Inflammatory macrophage treated with lipopolysaccharide for 4 hours (primary cell): ENCODE measurements around the gene CHMP1A.
A peak's percentile ranks its signal among the peaks of the same experiment; 100 is the strongest.
"Not testable (repeated sequence)": the region's sequence is repeated elsewhere in the genome, so short reads cannot be mapped to it uniquely, and the experiment has no call there.

Experiments
- DNase-seq: peaks from one replicate; pipeline ENCODE4 v3.0.0-alpha.2; 2020

Gene CHMP1A

GRCh38 chr16:89657442-89658220 lies at the start of gene CHMP1A, which contains the start of gene SPATA33:
Gene CHMP1A (minus strand): TSS chr16:89657708. CDS start chr16:89657588, 120 bp downstream.
Gene SPATA33 (plus strand): TSS chr16:89657836. CDS start chr16:89657912, 76 bp downstream.
- DNase-seq = peak; percentile 89

- DNase-seq = no peak
These were observed 49.2 kb upstream of the CHMP1A start for GRCh38 chr16:89706518-89707260.

- DNase-seq = no peak
These were observed 47.5 kb upstream of the CHMP1A start for GRCh38 chr16:89705006-89705405.

GRCh38 chr16:89704281-89704680 lies 46.8 kb upstream of the CHMP1A start:
- no peak for DNase-seq

GRCh38 chr16:89701425-89702406 lies 44.2 kb upstream of the CHMP1A start, which contains the start of gene SPATA2L:
Gene SPATA2L (minus strand): TSS chr16:89701705. CDS start chr16:89701232, 473 bp downstream.
- peak; percentile 94 for DNase-seq

GRCh38 chr16:89700649-89701424 lies 43.3 kb upstream of the CHMP1A start:
- peak; percentile 42 for DNase-seq

- peak; percentile 99 for DNase-seq
These were observed 42.7 kb upstream of the CHMP1A start for GRCh38 chr16:89700100-89700648.

GRCh38 chr16:89699629-89700099 lies 42.2 kb upstream of the CHMP1A start:
- not testable (repeated sequence) for DNase-seq

- DNase-seq = not testable (repeated sequence)
These were observed 41.2 kb upstream of the CHMP1A start for GRCh38 chr16:89698717-89699116.

- no peak for DNase-seq
These were observed 40.3 kb upstream of the CHMP1A start for GRCh38 chr16:89697616-89698331.

- DNase-seq = no peak
These were observed 39.7 kb upstream of the CHMP1A start for GRCh38 chr16:89697161-89697615.

- no peak for DNase-seq
These were observed 39.2 kb upstream of the CHMP1A start for GRCh38 chr16:89696670-89697128.

- DNase-seq = no peak
These were observed 38.6 kb upstream of the CHMP1A start for GRCh38 chr16:89695875-89696669.

- DNase-seq = no peak
These were observed 37.8 kb upstream of the CHMP1A start for GRCh38 chr16:89695086-89695874.

GRCh38 chr16:89694784-89695085 lies 37.2 kb upstream of the CHMP1A start:
- not testable (repeated sequence) for DNase-seq

GRCh38 chr16:89693931-89694783 lies 36.6 kb upstream of the CHMP1A start:
- no peak for DNase-seq

- DNase-seq = no peak
These were observed 35.8 kb upstream of the CHMP1A start for GRCh38 chr16:89693289-89693731.
